AG04449 (cell line): ENCODE measurements around the gene C6orf132.

Source experiments
- CTCF ChIA-PET: fragments of 350-600 bp; formaldehyde crosslinking; extraction: SDS; loops from one replicate; lab custom pipeline; 2021; ENCODE audit warnings: antibody characterized with exemption; lab: Yijun Ruan, JAX
- POLR2A ChIA-PET: fragments of 400-600, 350-600 bp; formaldehyde crosslinking; extraction: SDS; loops from one replicate; lab custom pipeline; 2020; ENCODE audit warnings: antibody characterized with exemption, inconsistent platforms; lab: Yijun Ruan, JAX
- DNase-seq: peaks from one replicate; pipeline ENCODE4 v3.0.0-alpha.2; 2010; ENCODE audit warnings: low read depth, low spot score
- H3K4me3 ChIP-seq: 2 replicates; pipeline ENCODE4 v1.5.1; 2011; ENCODE audit warnings: low read depth, mild to moderate bottlenecking, control low read depth, low read length
- TF ChIP-seq, protein P1 (sequence below): IDR thresholded peaks from one replicate; pipeline ENCODE4 v1.5.1; 2011; ENCODE audit warnings: mild to moderate bottlenecking, moderate library complexity, low read length, control low read depth, inconsistent platforms; ENCODE audit not compliant: insufficient read depth; ENCODE audit errors: missing control alignments

The C6orf132 gene

DNA sequence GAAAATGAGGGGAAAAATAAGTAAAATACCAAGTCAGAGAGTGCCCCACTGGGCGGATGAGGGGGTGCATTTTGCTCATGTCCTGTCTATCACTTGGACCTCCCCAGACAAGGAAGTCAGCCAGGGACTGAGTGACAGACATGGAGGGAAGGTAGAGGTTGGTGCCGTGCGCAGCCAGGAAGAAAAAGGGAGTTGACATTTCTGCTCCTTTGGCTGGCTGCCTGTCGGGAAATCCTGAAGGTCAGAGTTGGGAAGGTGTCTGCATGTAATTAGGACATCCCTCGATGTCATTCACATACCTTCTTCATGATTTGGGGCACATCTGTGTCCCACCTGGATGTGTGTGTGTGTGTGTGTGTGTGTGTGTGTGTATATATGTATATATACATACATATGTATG is 39.7 kb upstream of the C6orf132 start:
- CTCF ChIA-PET, result interaction anchor here (1.3 to 1.5 kb wide), 2 partner anchors 8 to 13 kb away, joined by 4 read pairs; no protein-coding TSS in a partner anchor
- no peak for DNase-seq
- POLR2A ChIA-PET, result no interaction called here
- TF ChIP-seq, protein P1, sequence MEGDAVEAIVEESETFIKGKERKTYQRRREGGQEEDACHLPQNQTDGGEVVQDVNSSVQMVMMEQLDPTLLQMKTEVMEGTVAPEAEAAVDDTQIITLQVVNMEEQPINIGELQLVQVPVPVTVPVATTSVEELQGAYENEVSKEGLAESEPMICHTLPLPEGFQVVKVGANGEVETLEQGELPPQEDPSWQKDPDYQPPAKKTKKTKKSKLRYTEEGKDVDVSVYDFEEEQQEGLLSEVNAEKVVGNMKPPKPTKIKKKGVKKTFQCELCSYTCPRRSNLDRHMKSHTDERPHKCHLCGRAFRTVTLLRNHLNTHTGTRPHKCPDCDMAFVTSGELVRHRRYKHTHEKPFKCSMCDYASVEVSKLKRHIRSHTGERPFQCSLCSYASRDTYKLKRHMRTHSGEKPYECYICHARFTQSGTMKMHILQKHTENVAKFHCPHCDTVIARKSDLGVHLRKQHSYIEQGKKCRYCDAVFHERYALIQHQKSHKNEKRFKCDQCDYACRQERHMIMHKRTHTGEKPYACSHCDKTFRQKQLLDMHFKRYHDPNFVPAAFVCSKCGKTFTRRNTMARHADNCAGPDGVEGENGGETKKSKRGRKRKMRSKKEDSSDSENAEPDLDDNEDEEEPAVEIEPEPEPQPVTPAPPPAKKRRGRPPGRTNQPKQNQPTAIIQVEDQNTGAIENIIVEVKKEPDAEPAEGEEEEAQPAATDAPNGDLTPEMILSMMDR, result no peak
- H3K4me3 ChIP-seq, result no peak overlapping the region

DNA sequence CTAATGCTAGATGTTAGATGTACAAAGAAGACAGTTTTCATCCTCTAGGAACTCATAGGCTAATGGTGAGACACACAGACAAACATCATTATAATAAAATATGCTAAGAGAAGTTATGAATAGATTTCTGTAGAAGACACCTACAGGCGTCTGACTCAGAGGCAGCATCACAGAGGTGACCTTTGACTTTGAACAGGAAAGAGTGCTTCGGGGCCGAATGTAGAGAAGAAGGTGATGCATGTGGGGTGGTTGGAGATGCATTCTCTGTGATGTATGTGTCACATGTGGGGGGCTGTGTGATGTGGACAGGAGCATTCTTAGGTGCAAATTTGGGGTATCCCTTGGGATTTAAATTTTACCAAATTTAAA is 37.5 kb upstream of the C6orf132 start:
- no peak overlapping the region for H3K4me3 ChIP-seq
- ChIA-PET CTCF (interaction anchor here (1.1 to 1.4 kb wide), 3 partner anchors 10 to 105 kb away, joined by 3 to 5 read pairs (median 4); no protein-coding TSS in a partner anchor), POLR2A (no interaction called here)
- no peak for DNase-seq
- TF ChIP-seq, protein P1, result no peak

DNA sequence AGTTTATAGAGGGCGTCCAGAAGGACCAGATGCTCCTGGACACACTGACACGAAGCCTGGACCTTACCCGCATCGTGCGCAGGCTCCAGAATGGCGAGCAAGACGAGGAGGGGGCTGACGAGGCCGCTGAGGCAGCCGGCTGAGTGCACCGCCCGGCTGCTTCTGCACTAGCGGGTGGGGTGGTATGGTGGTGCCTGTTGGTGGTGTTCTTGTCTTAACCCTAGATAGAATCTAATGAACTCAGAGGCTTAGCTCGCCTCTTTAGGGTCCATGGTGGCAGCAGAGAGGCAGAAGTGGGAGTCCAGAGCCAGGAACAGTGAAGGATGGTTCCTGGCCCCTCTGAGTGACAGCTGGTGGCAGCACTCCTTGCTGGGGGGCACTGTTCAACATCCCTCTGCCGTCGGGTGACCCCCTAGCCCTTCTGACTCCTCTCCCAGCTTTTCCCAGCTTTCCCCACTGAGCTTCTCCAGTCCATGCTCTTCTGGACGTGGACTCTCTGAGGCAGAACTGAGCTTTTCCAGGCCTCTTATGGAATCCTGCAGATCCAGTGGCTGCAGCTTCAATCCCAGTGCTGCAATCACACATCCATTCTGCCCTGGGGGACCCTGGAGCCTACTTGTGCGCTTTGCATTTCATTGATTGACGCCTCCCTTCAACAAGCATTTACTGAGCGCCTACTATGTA is 37.0 kb upstream of the C6orf132 start:
- POLR2A ChIA-PET, result no interaction called here

DNA sequence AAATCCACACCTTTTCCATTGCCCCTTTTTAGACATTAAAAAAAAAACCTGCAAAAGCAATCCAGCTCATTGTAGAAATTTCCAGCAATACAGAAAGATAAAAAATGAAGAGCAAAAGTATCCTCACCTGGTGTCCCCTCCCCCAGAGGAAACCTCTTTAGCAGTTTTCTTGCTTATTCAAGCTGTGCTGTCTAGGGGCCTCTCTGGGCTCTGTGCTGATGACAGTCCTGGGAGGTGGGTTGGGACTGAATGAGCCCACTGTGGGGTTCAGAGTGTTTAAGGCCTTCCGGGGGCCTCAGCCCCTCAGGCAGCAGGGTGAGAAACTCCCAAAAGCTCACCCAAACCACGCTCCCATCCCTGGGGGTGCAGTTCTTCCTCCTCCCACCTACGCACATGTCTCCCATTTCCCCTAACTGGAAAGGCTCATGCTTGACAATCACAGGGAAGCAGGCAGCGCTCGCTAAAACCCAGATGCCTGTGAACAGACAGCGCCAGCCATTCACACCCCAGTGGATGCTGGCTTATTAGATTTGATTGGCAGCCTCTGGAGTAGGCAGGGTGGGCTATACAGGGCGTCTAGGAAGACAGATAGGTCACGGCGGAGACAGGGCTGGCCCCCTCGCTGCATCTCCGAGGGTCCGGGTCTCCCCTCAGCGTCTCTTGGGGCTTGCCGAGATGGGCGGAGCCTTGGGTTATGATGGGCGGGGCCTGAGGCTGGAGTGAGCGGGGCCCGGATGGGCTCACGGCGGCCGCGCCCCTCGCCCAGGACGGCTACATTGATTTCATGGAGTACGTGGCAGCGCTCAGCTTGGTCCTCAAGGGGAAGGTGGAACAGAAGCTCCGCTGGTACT is 35.3 kb upstream of the C6orf132 start:
- POLR2A ChIA-PET, result interaction anchor here (0.7 kb wide), 2 partner anchors 9 to 32 kb away, joined by 3 read pairs; no protein-coding TSS in a partner anchor
- no peak for DNase-seq
- TF ChIP-seq, protein P1, result no peak
- CTCF ChIA-PET, result interaction anchor here (0.9 to 2.5 kb wide), 5 partner anchors 9 to 86 kb away, joined by 3 to 8 read pairs (median 4); no protein-coding TSS in a partner anchor
- H3K4me3 ChIP-seq, result peak overlapping the region; percentile 32

More for the DNA sequence above, 37.0 kb upstream of the C6orf132 start:
- CTCF ChIA-PET, result interaction anchor here (0.6 to 2.5 kb wide), 5 partner anchors 10 to 369 kb away, joined by 3 to 8 read pairs (median 4); no protein-coding TSS in a partner anchor
- no peak for DNase-seq
- TF ChIP-seq, protein P1, result no peak
- no peak overlapping the region for H3K4me3 ChIP-seq

DNA sequence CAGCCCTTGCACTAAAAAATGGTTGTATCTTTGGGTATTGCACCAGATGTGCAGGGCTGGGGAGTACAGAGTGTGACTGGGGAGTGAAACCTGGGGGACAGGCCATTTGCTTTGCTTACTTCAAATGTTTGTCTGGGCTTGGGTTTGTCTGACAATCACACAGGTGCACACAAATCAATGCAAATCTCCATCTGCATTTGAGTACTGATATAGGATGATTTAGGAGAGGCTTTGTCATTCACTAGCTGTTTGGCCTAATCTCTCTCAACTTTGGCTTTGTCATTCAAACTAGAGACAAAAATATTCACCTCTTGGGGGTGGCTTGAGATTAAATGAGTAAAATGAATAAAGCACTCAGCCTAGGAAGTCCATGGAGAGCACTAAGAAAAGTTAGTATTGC is 34.6 kb upstream of the C6orf132 start:
- ChIA-PET CTCF (interaction anchor here (1.0 to 2.5 kb wide), 3 partner anchors 10 to 85 kb away, joined by 3 to 8 read pairs (median 4); no protein-coding TSS in a partner anchor), POLR2A (no interaction called here)
- TF ChIP-seq, protein P1, result no peak
- no peak for DNase-seq
- H3K4me3 ChIP-seq, result no peak overlapping the region
